ENCODE measurements around the gene AP1S1.

GRCh38 chr7:101175664-101176063 lies 21.4 kb downstream of the AP1S1 start:
- TF ChIP-seq CTCF (IDR thresholded peaks at IDR 0.05) = no peak
- TF ChIP-seq EP300 (IDR thresholded peaks at IDR 0.05) = no peak
- no peak for TF ChIP-seq POLR2AphosphoS5 (IDR thresholded peaks at IDR 0.05)
- no peak for TF ChIP-seq POLR2A (IDR thresholded peaks at IDR 0.05; ENCODE audit: low read depth)

Data from esophagus muscularis mucosa (tissue), 4 donors.